ENCODE data around the gene CD300E. TPM values are rescaled to one million over a fixed set of nuclear protein-coding genes. Genes with fewer than 3 reads are reported as not detected.

Gene CD300E
- total RNA-seq, 1 experiment from 2014 or later = not detected

DNA sequence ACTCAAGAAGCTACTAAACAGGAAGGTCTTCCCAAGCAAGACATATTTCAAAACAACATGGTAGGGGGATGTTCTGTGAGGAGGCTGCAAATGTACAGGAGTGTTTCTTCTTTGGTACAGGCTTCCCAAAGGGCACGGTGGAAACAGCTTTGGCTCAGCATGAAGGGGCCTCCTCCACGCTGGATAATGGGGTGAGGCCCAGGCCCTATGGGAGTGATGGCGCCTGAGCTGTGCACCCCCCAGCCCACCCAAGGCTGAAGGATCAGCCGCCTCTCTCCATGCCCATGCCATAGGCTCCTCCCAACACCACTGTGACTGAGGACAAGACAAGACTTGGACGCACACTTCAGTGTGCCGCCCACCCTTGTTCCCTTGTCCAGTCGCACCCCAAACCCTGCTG, 6.8 kb downstream of the CD300E start:
- TF ChIP-seq, protein P1, sequence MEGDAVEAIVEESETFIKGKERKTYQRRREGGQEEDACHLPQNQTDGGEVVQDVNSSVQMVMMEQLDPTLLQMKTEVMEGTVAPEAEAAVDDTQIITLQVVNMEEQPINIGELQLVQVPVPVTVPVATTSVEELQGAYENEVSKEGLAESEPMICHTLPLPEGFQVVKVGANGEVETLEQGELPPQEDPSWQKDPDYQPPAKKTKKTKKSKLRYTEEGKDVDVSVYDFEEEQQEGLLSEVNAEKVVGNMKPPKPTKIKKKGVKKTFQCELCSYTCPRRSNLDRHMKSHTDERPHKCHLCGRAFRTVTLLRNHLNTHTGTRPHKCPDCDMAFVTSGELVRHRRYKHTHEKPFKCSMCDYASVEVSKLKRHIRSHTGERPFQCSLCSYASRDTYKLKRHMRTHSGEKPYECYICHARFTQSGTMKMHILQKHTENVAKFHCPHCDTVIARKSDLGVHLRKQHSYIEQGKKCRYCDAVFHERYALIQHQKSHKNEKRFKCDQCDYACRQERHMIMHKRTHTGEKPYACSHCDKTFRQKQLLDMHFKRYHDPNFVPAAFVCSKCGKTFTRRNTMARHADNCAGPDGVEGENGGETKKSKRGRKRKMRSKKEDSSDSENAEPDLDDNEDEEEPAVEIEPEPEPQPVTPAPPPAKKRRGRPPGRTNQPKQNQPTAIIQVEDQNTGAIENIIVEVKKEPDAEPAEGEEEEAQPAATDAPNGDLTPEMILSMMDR (IDR thresholded peaks at IDR 0.05; ENCODE audit: insufficient read depth in 1 of 2, low read depth in 1 of 2, low read length in 1 of 2, severe bottlenecking in 1 of 2, unreplicated experiment in 1 of 2) = no peak
- Histone ChIP-seq H3K9me3 (no peaks in the 10 kb centered on the region), H3K27me3 (replicated peaks; ENCODE audit: control insufficient read depth, insufficient read depth, low read length) (no peaks in the 10 kb centered on the region), H3K36me3 (ENCODE audit: control insufficient read depth, insufficient read depth, low read length) (no peaks in the 10 kb centered on the region), H3K4me1 (no peaks in the 10 kb centered on the region), H3K4me3 (ENCODE audit: low read depth, low read length) (no peak overlapping the region)
- Mint-ChIP-seq H3K4me1 (ENCODE audit: low read depth, unreplicated experiment) (no peaks in the 10 kb centered on the region), H3K27ac (ENCODE audit: unreplicated experiment) (no peak overlapping the region), H3K27me3 (ENCODE audit: insufficient read depth, unreplicated experiment) (peaks cover 32% of the 10 kb centered on the region), H3K9me3 (ENCODE audit: unreplicated experiment) (no peaks in the 10 kb centered on the region), H3K4me3 (ENCODE audit: unreplicated experiment) (no peak overlapping the region), H3K36me3 (ENCODE audit: insufficient read depth, unreplicated experiment) (no peaks in the 10 kb centered on the region)
- no peak for DNase-seq
- intact Hi-C loops (cut with micrococcal nuclease; ENCODE audit: unreplicated experiment) = no loop called here
- ChIA-PET POLR2A (no interaction called here), CTCF (interaction anchor here (0.5 kb wide), 1 partner anchor 163 kb away, joined by 3 read pairs; no protein-coding TSS in a partner anchor)
- BruUV-seq (replicated peaks) = no TSS peak

- Mint-ChIP-seq H3K4me3 (ENCODE audit: unreplicated experiment) (no peak overlapping the region), H3K36me3 (ENCODE audit: insufficient read depth, unreplicated experiment) (no peaks in the 10 kb centered on the region), H3K4me1 (ENCODE audit: low read depth, unreplicated experiment) (no peaks in the 10 kb centered on the region), H3K9me3 (ENCODE audit: unreplicated experiment) (no peaks in the 10 kb centered on the region), H3K27ac (ENCODE audit: unreplicated experiment) (no peak overlapping the region), H3K27me3 (ENCODE audit: insufficient read depth, unreplicated experiment) (peaks cover 24% of the 10 kb centered on the region)
- CTCF ChIA-PET = no interaction called here
- no peaks in the 10 kb centered on the region for H3K4me1 ChIP-seq
- no peaks in the 10 kb centered on the region for H3K36me3 ChIP-seq (ENCODE audit: control insufficient read depth, insufficient read depth, low read length)
- no peak overlapping the region for H3K4me3 ChIP-seq (ENCODE audit: low read depth, low read length)
- intact Hi-C loops (cut with micrococcal nuclease; ENCODE audit: unreplicated experiment) = no loop called here
- no TSS peak for BruUV-seq (replicated peaks)
- POLR2A ChIA-PET = no interaction called here
- H3K27me3 ChIP-seq (replicated peaks; ENCODE audit: control insufficient read depth, insufficient read depth, low read length) = no peaks in the 10 kb centered on the region; the same call in 1 of the 2 replicates
- no peaks in the 10 kb centered on the region for H3K9me3 ChIP-seq
- no peak for DNase-seq
- TF ChIP-seq, protein P1 (IDR thresholded peaks at IDR 0.05; ENCODE audit: insufficient read depth in 1 of 2, low read depth in 1 of 2, low read length in 1 of 2, severe bottlenecking in 1 of 2, unreplicated experiment in 1 of 2) = no peak
These were observed 11.5 kb downstream of the CD300E start for GRCh38 chr17:74612046-74612445.

DNA sequence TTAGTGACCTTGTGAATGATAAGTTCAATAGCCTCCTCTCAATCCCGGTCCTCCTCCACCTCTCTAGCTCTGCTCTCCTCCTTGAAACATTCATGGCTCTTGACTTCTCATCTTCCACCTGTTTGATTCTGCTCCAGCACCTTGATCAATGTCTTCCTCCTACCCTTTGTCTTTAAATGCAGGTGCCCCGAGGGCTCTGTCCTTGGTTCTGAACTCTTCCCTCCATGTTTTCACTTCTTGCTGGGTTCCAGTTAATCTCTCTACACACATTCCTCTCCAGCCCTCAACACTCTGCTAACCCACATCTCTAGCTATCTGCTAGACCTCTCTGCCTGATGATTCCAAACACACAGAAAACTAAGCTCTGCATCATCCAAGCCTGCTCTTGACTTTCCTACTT, 13.4 kb downstream of the CD300E start:
- DNase-seq = peak in 1 of 2 experiments; percentile 46
- Mint-ChIP-seq H3K9me3 (ENCODE audit: unreplicated experiment) (no peaks in the 10 kb centered on the region), H3K27me3 (ENCODE audit: insufficient read depth, unreplicated experiment) (peaks cover 21% of the 10 kb centered on the region), H3K4me3 (ENCODE audit: unreplicated experiment) (no peak overlapping the region), H3K27ac (ENCODE audit: unreplicated experiment) (no peak overlapping the region), H3K36me3 (ENCODE audit: insufficient read depth, unreplicated experiment) (no peaks in the 10 kb centered on the region), H3K4me1 (ENCODE audit: low read depth, unreplicated experiment) (no peaks in the 10 kb centered on the region)
- intact Hi-C loops (cut with micrococcal nuclease; ENCODE audit: unreplicated experiment) = no loop called here
- no peak overlapping the region for H3K4me3 ChIP-seq (ENCODE audit: low read depth, low read length)
- H3K9me3 ChIP-seq = no peaks in the 10 kb centered on the region
- TF ChIP-seq, protein P1 (IDR thresholded peaks at IDR 0.05; ENCODE audit: insufficient read depth in 1 of 2, low read depth in 1 of 2, low read length in 1 of 2, severe bottlenecking in 1 of 2, unreplicated experiment in 1 of 2) = no peak
- H3K27me3 ChIP-seq (replicated peaks; ENCODE audit: control insufficient read depth, insufficient read depth, low read length) = no peaks in the 10 kb centered on the region; the same call in 1 of the 2 replicates
- POLR2A ChIA-PET = no interaction called here
- no TSS peak for BruUV-seq (replicated peaks)
- no peaks in the 10 kb centered on the region for H3K36me3 ChIP-seq (ENCODE audit: control insufficient read depth, insufficient read depth, low read length)
- no peaks in the 10 kb centered on the region for H3K4me1 ChIP-seq
- CTCF ChIA-PET = interaction anchor here (0.6 kb wide), 1 partner anchor 492 kb away, joined by 4 read pairs; no protein-coding TSS in a partner anchor

Data from Caco-2 (cell line).